Islet precursor cell (in vitro differentiated cells): ENCODE measurements around the gene CTBP1.
"Not testable (repeated sequence)": the region's sequence is repeated elsewhere in the genome, so short reads cannot be mapped to it uniquely, and the experiment has no call there.

Experiments used
- DNase-seq: peaks from one replicate; pipeline ENCODE4 v3.0.0-alpha.2; 2018

Gene CTBP1

DNA sequence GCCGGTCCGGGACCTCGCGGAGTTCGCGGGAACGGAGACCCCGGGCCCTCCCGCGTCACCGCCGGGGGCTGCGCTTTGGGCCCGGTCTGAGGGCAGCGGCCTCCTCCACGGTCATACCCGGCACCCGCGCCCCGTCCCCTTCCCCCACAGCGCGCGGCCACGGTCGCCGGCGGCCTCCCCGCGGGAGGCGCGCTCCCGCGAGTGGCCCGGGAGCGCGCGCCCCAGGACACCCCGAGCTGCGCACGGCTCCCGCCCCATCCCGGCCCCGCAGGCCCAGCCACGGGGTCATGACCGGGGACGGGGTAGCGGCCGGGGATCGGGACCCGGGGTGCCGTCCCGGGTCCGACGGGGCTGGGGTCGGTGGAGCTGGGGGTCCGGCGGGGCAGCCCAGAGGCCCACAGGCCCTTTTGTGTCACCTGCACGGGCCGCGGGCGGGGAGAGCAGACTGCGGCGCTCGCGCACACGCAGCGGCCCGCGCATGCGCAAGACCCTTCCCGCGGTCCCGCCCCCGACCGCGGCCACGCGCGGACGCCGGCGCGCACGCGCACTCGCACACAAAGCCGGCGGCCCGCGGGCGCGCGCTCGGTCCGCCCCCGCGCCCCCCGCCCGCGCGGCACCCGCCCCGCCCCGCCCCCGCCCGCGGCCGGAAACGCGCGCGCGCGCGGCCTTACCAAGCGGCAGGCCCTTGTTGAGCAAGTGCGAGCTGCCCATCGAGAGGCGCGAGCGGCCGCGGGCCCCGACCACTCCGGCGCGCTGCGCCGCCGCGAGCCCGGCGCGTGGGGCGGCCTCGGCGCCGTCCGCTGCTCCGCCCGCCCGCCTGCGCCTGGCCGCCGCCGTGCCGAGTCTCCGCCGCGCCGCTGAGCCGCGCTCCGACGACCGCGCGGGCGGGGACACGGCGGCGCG lies at the start of gene CTBP1:
Gene CTBP1 (minus strand): TSS at position 886 of the 903 bp plus-strand sequence. CDS start 7,799 bp downstream, outside the sequence.
- DNase-seq = peak; percentile 77

DNA sequence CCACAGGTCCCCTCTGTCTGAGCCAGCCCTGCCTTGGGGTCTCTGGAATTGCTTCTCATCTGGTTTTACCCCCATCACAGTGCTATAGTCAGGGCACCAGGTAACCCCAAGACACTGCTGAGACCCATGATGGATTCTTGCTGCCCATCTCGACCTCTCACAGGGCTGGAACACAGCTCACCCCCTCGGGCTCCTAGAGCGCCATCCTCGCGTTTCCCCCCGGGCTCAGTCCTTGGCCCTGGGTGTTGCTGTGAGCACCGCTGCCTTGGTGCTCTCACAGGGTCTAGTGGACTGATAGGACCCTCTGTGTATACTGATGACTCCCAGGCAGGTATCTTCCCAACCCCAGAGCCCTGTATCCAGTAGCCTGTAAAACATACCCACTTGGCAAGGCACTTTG lies 49.5 kb upstream of the CTBP1 start:
- DNase-seq = no peak

DNA sequence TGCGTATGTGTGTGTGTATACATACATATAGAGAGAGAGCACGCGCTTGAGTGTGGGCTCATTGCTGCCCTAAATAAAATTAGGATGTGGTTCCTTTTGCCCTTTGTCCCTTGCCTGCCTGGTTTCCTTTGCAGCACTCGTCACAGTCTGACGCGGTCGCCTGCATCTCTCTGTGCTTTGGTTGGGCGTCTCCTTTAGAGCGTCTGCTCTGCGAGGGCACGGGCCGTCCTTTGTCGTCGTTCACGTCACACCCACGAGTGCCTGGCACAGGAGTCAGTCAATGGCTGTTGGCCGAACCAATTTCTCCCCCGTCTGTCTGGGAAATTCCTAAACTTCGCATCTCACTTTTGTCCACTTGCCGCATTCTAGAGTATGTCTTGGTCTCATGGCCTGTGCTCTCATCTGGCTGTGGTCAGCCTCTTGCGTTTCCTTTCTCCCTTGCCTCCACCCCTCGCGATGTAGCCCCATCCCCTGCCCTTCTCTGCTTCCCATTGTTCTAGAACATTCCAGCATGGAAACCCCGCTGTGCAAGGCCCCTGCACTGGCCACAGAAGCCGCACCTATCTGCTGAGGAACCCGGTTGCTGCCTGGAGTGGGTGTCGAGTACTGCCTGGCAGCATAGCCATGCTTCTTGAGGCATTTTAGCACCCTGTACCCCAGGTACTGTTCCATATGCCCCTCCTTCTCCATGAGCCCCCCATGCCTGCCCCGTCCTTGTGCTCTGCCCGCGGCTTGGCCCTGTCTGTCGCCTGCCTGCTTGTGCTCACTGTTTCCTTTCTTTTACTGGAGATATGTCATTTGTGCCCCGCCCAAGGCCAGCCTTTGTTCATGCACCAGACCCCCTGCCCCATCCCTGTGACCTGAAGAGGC lies 48.8 kb upstream of the CTBP1 start:
- DNase-seq = no peak

DNA sequence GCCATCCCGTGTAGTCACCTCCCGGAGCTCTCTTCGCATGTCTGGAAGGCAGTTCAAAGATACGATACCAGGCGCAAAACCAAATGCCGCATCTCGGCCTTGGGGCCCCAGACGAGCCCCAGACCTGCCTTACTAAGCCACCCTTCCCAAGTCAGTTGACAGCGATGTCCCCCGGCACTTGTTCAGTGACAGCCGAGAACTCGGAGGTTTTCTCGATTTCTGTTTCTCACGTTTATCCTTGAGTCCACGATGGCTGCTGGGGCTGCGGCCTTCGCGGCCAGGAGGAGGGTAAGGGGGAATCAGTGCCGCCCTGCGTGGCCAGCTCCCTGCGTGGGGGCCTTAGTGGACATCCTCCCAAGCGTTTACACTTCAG lies 48.1 kb upstream of the CTBP1 start:
- DNase-seq = no peak

DNA sequence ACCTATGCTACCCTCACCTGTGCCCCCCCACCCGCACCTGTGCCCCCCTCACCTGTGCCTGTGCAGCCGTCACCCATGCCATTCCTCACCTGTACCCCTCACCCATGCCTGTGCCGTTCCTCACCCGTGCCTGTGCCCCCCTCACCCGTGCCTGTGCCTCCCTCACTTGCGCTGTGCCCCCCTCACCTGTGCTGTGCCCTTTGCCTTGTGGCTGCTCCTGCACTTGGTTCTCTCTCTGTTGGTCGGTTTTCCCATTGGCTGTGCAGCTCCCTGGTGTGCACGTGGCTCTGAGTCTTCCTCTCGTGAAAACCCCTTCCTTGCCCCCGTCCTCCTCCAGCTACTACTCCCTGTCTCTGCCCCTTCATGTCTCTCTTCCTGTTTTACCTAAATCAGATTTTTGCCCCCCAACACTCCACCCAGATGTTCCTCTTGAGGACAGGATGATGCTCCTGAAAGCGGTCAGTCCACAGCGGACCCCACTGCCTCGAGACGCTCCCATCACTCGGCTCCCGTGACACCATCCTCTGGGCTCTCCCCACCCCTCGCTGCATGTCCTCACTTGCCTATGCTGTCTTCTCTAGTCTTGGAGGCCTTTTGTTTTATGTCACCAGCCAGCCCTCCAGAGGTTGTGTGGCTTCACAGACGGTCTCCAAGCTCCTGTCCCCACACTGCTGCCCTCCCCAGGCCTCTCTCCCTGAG lies 47.5 kb upstream of the CTBP1 start:
- no peak for DNase-seq

DNA sequence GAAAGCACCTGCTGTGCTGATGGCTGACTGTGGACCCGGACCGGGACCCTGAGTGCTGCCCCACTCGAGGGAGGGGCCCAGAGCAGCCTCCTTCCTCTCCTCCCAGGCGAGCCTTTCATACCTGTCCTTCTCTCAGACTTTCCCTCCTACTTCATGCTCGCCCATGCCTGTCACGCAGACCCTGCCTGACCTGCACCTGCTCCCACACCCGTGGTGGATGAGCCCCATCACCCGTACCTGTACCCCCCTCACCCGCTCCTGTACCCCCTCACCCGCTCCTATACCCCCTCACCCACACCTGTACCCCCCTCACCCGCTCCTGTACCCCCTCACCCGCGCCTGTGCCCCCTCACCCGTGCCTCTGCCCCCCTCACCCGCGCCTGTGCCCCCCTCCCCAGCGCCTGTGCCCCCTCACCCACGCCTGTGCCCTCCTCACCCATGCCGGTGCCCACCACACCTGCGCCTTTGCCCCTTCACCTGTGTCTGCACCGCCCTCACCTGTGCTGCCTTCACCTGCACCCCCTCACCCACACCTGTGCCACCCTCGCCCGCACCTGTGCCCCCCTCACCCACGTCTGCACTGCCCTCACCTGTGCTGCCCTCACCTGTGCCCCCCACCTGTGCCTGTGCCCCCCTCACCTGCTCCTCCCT lies 46.6 kb upstream of the CTBP1 start:
- no peak for DNase-seq

DNA sequence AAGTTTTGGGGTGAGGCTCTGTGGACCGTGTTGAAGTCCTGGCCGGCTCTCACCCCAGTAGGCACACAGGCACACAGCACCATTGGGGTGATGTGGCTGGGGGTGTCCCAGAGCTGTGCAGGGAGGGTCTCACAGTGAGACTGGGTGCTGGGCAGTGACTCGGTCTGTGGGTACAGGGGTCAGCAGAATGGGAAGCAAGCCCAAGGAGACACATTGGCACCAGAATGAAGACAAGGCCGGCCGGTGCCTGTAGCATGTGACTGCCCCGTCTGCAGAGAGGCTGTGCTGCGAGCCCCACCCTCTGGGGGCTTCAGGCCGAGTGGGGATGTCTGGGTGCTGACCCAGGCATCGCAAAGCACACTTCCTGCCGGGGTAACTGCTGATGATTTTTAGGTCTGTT lies 46.0 kb upstream of the CTBP1 start:
- no peak for DNase-seq

DNA sequence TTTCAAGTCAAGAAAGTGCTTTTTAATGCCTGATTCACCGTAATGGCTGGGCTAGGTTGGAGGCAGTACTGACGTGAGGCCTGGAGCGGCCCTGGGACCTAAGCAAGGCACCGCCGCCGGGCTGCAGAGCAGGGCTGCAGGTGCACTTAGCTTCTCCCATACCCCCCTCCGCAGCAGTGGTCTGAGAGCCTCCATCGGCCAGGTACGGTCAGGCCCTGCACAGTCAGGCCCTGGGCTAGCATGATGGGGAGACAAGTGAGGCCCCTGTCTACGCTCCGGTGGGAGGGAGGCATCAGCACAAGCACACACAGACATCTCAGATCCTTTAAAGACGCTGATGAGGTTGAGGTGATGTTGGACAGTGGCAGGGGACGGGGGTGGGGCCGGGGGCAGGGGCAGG lies 45.5 kb upstream of the CTBP1 start:
- DNase-seq = no peak

DNA sequence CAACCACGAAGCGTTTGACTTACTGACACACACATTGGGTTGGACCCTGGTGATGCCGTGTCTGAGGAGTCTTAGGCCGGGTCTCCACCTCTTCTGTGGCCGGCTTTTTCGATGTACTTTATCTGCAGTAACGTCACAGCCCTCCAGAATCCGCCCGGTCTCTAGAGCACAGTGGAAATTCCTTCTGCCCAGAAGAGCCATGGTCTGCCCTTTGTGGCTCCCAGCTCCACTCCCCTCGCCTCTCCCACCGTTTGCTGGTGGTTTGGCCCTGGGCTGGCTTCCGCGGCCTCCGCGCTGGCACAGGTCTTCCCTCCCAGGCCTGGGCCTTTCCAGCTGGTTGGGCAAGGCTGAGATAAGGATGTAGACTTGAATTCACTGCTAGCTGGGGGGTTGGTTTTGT lies 45.1 kb upstream of the CTBP1 start:
- no peak for DNase-seq

DNA sequence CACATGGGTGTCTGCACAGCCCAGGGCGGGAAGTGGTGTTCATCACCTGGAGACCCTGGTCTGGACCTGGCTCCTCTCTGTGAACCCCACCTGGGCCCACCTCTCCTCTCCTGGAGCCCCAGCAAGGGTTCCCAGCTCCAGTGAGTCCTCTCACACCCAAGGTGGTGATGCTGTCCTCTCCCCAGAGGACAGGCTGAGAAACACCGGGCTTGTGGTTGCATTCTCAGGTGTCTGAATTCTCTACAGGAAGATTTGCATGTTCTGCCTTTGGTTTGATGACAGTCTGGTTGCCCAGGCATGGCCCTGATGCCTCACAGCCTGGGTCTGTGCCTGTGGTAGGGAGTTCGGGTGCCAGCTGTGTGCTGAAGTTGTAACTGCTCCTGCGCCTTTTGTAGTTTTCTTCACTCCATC lies 44.6 kb upstream of the CTBP1 start:
- no peak for DNase-seq

DNA sequence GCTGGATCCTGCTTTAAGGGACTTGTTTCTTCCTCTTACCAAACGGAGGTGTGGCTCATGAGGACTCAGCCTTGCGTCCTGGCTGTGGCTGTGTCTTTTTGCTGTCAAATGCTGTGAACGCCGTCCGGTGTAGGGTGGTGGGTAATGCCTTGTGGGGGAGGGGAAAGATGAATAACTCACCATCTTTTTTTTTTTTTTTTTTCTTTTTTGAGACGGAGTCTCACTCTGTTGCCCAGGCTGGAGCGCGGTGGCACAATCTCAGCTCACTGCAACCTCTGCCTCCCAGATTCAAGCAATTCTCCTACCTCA lies 43.7 kb upstream of the CTBP1 start:
- DNase-seq = not testable (repeated sequence)

DNA sequence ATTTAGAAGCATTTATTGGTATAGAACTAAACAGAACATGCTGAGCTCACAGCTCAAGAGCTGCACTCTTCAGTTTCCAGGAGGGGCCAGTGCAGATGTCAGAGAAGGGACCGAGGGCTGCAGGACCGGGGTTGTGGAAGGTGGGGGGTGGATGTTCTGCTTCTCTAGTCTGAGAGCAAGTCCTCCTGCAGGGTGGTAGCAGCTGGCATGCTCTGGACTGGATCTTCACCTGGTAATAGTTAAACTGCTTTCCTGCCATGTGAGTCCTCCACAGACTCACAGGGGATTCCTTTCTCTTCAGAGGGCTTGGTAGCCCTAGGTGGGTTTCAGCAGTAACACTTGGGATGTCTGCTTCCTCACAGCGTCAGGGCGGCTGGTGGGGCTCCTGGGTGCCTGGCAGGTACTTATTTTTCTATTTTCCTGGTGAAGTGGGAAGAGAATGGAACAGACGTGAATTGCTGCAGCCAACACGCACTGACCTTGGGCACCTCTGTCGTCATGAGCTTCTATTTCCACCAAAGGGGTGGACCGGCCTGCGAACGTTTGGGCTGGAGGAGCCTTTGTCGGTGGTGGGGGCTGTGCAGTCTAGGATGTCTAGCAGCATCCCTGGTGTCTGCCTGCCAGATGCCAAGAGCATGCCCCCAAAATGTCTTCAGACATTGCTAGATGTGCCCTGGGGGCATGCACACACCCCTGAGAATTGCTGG lies 43.2 kb upstream of the CTBP1 start:
- no peak for DNase-seq

DNA sequence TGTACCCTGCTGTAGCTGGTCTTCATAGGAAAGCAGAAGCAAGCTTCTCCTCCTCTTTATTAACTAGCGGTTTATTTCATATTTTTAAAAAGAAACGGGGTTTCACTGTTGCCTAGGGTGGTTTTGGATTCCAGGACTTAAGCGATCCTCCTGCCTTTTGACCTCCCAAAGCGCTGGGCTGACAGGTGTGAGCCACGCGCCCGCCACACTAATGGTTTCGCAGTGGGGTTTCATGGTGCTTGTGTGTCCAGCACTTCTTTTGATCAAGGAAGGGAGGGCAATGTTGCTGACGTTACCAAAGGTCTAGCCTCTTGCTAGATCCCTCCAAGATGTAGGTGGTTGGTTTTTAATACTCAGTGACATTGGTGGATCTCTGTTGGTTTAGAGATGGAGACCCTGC lies 42.2 kb upstream of the CTBP1 start:
- DNase-seq = no peak

DNA sequence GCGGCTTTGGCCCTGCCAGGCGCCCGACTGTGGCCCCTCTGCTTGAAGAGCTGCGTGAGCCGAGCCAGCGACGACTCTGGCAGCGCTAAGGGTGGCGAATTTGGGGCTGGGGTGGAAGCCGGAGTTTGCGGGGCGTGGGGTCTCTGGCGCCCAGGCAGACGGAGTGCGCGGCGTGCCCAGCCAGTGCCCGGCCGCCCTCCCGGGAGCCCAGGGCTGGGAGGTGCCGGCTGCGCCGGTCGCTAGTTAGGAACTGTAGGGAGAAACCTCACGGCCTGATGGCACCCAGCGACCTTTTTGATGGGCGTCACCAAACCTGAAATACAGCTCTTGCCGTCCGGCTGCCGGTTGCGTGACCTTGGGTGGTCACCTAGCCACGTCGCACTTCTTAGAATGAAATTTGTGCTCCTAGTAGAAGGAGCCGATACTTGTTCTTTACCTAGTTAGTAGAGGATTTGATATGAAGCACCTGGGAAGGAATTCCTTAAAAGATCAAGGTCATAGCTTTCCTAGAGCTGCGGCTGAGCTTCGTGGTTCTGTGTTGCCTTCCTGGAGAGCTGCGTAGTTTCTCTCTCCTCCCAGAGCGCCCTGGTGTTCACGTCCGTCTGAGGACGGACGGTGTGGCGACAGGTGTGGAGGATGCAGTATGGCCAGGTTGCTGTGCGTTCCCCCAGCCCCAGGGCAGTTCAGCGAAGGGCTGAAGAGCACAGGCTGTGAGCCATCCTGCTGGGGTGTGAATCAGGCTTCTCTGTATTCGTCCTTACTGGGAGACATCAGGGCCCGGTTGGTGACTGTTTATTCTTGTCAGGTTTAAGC lies 41.4 kb upstream of the CTBP1 start:
- DNase-seq = no peak

DNA sequence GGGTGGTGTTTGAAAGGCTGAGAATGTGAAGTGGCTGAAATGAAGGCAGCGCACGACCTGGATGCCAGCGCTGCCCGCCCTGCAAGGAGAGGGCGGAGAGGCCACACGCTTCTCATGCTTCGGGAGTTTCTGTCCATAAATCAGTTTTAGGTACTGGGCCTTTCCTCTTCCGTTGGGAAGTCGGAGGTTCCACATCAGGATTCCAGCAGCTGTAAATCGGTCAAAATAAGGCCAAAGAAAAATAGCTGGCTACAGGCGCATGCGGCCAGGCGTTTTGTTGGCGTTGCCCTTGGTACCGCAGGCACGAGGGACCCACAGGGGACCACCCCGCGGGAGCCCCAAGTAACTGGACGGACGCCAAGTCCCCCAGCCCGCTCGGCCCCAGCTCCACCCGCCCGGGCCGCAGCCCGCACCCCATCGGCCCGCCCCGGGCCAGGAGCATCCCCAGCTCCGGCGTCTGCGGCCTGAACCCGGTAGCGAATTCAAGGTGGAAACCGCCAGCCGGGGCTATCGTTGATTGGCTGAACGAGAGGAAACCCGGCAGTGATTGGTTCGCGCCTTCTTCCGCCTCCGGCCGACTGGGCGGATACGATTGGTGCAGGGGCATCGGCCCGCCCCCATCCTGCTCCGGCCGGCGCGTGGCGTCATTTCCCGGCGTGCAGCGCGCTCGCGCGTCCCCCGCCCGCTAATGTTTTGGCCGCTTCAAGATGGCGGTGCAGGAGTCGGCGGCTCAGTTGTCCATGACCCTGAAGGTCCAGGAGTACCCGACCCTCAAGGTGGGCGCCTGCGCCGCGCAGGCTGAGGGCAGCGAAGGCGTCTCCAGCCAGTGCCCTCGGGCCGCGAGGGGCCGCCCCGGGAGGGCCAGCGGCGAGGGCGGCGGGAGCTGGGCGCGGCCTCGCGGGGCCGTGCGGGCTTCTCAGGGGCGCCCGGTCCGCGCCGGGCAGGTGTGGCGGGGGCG lies 40.6 kb upstream of the CTBP1 start, which contains the start of gene MAEA:
Gene MAEA (plus strand): TSS at position 685 of the 958 bp plus-strand sequence. CDS start 23 bp downstream, at position 708.
- peak; percentile 98 for DNase-seq

DNA sequence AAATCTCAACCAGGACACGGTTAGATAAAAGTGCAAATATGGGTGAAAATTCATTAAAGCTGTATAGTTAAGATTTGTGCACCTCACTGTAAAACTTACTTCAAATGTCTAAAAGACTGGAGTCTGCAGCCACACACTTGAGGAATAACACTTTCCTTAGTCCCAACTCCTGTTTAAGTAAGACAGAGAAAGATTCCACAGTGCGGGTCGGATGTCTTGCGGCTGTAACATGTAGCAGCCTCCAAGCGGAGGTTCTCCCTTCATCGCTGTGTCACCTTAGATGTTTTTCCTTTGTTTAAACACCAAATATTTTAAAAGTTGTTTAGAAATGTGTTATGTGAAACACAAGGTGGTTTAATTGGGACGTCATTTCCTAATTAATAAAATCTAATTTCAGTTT lies 39.9 kb upstream of the CTBP1 start:
- DNase-seq = no peak

DNA sequence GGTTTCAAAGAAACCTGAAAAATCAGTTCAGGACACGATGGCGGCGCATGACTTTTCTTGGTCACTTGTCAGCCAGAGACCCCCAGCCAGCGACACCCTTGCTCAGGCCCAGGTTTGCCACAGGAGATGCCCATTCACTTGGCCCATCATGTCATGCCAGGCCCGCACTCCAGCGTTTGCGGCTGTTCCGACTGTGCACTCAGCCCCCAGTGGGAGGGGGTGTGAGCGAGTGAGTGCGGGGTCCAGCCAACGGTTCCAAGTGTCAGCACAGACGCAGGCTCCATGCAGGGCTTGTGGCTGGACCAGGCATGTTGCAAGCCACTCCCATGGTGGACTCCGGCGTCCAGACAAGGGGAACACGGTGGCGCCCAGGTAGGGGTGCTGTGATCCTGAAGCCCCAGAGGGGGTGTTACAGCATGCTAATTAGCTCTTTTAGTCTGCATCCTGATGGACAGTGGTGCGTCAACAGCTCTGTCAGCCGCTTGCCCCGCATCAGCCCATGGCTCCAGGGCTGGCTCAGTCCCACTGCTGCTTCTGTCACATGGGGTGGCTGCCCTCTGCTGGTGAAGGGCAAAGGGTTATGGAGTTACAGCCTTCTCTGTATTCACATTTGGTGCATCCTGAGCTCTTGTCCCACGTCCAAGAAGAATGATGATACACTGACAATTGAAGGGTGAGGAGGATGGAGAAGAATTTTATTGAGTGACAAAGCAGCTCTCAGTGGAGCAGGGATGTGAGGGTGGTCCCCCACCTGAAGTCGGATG lies 37.0 kb upstream of the CTBP1 start:
- DNase-seq = peak; percentile 92

DNA sequence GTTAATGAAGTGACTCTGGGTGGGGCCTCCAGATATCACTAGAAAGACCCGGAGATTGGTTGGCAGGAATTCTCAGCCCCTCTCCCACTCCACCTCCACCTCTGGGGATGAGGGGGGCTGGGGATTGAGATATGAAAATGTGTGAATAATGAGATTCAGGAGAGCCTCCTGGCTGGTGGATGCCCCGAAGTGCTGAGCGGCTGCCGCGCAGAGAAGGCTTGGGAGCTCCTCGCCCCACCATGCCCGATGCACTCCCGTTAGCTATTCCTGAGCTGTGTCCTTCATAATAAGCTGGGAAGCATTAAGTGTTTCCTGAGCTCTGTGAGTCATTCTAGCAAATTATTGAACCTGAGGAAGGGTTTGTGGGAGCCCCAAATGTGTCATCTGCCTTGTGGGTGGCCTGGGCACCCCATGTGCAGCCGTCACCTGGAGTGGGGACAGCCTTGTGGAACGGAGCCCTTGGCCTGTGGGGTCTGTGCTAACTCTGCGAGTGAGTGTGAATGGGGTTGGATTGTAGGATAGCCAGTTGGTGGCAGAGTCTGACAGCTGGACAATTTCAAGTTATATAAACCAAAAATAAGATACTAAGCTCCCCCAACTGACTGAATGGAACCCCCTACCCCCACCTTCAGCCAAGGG lies 36.3 kb upstream of the CTBP1 start:
- DNase-seq = no peak

DNA sequence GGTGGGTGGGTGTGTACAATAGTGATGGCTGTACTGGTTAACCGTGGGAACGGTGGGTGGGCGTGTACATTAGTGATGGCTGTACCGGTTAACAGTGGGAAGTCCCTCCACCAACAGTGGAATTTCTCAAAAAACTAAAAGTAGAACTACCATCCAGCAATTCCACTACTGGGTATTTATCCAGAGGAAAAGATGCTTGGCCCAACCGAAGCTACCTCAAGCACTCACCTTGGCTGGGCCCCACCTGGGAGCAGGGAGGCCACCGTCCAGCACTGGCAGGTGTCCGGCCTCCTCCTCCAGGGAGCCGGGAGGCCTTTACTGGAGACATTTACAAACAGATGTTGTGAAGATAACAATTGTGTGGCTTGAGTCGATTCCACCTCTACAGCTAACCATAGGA lies 34.8 kb upstream of the CTBP1 start:
- no peak for DNase-seq
